Right lobe of liver (tissue), 6 donors: ENCODE measurements around the gene ENDOV. TPM values are rescaled to one million over a fixed set of nuclear protein-coding genes. Genes with fewer than 3 reads are reported as not detected.

Source experiments
- ATAC-seq, 4 donors: fragments of 200-7000 bp; cut with Tn5 transposase; one replicate each; pipeline ENCODE4 v1.9.1; 2020; ENCODE audit warnings: mild to moderate bottlenecking in 4 of 4, moderate library complexity in 4 of 4
- DNase-seq, 3 donors: peaks; one replicate each; pipeline ENCODE4 v3.0.0-alpha.2; 2020
- H3K27ac ChIP-seq, 3 donors: fragments of 200-600 bp; one replicate each; pipeline ENCODE4 v1.8.0; 2022
- H3K27me3 ChIP-seq, 2 donors: fragments of 200-600 bp; one replicate each; pipeline ENCODE4 v1.8.0; 2022
- H3K36me3 ChIP-seq, 4 donors: fragments of 200-600 bp; sonication (generic) in 1 of 4; one replicate each; pipeline versions ENCODE4 v1.5.1 to v1.8.0; 2017 to 2022; ENCODE audit warnings: control low read depth in 1 of 4
- H3K4me1 ChIP-seq, 4 donors: fragments of 200-600 bp; sonication (generic) in 1 of 4; one replicate each; pipeline versions ENCODE4 v1.5.1 to v1.8.0; 2017 to 2022; ENCODE audit warnings: control low read depth in 1 of 4
- H3K4me3 ChIP-seq, 3 donors: fragments of 200-600 bp; one replicate each; pipeline ENCODE4 v1.8.0; 2022
- H3K9me3 ChIP-seq, 4 donors: fragments of 200-600 bp; sonication (generic) in 1 of 4; one replicate each; pipeline versions ENCODE4 v1.5.1 to v1.8.0; 2017 to 2022; ENCODE audit warnings: control low read depth in 1 of 4
- POLR2A ChIP-seq: fragments of 450-650 bp; IDR thresholded peaks from one replicate; pipeline ENCODE4 v1.6.1; 2017; ENCODE audit warnings: antibody characterized with exemption, mild to moderate bottlenecking
- WGBS: methylation state at CpG from one replicate; pipeline ENCODE4 v1.1.6; 2018; ENCODE audit warnings: low coverage, low lambda C conversion rate; ENCODE audit not compliant: insufficient coverage; ENCODE audit errors: missing lambda C conversion rate; 5-methylcytosine and 5-hydroxymethylcytosine counted together
- intact Hi-C, 2 donors: fragments of 100-400 bp; cut with DNase I; formaldehyde crosslinking; loops; one replicate each; pipeline versions ENCODE4 v1.11.2 to v1.14.1; 2022
- total RNA-seq, 6 experiments: library from RNA; depleted of rRNA in 2 of 6; stranded (reverse); fragments of >200 nt in 2 of 6; fragmentation: NEBNext Ultra II Directional in 3 of 6; extraction: Animal tissue kit (Norgen Biotek cat#: 25700) in 3 of 6; gene quantifications; one replicate each; pipeline versions ENCODE4 v1.1.0 to v1.2.4, GENCODE V29; 2016 to 2023
- TF ChIP-seq, protein P1 (sequence below), 4 donors: fragments of 200-600 bp in 3 of 4; fragments of 450-650 bp in 1 of 4; IDR thresholded peaks; one replicate each; pipeline versions ENCODE4 v1.5.1 to v1.8.0; 2016 to 2022; ENCODE audit warnings: antibody characterized with exemption in 4 of 4, mild to moderate bottlenecking in 2 of 4
- donor health status: DM: no; HTN: yes; CAD: no.
- donor health status: DM: no; HTN: no; CAD: no.
- donor health status: DM: no; HTN: no; CAD: no.
- donor health status: DM: no; HTN: yes; CAD: no.
- donor health status: DM: no; HTN: yes; CAD: no.

The ENDOV gene
- total RNA-seq, 6 experiments from 2014 or later, result 6.8 to 14.1 (median 11.3) TPM

DNA sequence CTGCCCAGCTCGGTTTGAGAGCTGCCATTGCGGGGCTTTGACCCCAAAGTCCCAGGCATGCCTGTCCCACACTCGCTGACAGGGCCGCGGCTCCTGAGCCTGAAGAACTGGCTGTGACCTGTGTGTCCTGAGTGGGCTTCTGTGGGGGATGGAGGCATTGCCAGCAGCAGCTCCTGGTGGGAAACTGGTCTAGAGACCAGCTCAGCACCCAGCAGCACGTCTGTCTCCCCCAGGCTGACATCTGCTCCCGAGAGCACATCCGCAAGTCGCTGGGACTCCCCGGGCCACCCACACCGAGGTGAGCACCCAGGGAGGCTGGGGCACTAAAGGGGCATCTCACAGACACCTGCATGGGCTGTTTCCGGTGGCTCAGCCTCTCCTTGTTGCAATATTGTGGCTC lies 13.4 kb downstream of the ENDOV start:
- no CpG with 5 or more reads among the region's 12 CpGs for WGBS
- Histone ChIP-seq H3K27ac (no peak overlapping the region), H3K4me3 (no peak overlapping the region), H3K27me3 (no peaks in the 10 kb centered on the region), H3K4me1 (no peaks in the 10 kb centered on the region), H3K9me3 (no peaks in the 10 kb centered on the region), H3K36me3 (no peaks in the 10 kb centered on the region)
- intact Hi-C loops, result loop anchor here (5.0 to 10.0 kb wide), 2 partner anchors 146 to 554 kb away; no protein-coding TSS in a partner anchor
- TF ChIP-seq, protein P1, sequence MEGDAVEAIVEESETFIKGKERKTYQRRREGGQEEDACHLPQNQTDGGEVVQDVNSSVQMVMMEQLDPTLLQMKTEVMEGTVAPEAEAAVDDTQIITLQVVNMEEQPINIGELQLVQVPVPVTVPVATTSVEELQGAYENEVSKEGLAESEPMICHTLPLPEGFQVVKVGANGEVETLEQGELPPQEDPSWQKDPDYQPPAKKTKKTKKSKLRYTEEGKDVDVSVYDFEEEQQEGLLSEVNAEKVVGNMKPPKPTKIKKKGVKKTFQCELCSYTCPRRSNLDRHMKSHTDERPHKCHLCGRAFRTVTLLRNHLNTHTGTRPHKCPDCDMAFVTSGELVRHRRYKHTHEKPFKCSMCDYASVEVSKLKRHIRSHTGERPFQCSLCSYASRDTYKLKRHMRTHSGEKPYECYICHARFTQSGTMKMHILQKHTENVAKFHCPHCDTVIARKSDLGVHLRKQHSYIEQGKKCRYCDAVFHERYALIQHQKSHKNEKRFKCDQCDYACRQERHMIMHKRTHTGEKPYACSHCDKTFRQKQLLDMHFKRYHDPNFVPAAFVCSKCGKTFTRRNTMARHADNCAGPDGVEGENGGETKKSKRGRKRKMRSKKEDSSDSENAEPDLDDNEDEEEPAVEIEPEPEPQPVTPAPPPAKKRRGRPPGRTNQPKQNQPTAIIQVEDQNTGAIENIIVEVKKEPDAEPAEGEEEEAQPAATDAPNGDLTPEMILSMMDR (IDR thresholded peaks at IDR 0.05), result no peak
- TF ChIP-seq POLR2A, result no peak
- DNase-seq (peak in 2 of 3 donors; percentile 13 to 43), ATAC-seq (no peak)

DNA sequence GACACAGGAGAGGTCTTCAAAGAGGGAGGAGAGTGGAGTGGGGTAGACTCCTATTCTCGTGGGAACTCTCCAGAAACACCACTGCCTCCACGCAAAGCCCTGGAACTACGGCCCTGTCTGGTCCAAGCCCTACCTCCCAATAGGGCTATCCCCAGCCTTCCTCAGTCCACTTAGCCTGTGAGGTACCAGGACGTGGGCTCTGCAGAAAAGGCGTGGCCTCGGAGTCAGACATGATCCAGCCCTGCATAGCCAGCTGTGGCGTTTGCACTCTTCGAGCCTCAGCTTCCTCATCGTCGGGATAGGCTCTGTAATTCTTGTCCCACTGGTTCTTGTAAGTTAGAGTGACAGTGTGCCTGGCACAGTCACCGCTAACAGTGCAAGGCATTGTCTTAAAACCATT lies 13.8 kb downstream of the ENDOV start:
- Histone ChIP-seq H3K4me1 (no peaks in the 10 kb centered on the region), H3K27ac (no peak overlapping the region), H3K4me3 (no peak overlapping the region), H3K27me3 (no peaks in the 10 kb centered on the region), H3K36me3 (no peaks in the 10 kb centered on the region), H3K9me3 (no peaks in the 10 kb centered on the region)
- DNase-seq, result no peak
- no peak for TF ChIP-seq POLR2A
- TF ChIP-seq, protein P1 (IDR thresholded peaks at IDR 0.05), result no peak
- no peak for ATAC-seq
- intact Hi-C loops, result loop anchor here (5.0 to 10.0 kb wide), 2 partner anchors 146 to 554 kb away; no protein-coding TSS in a partner anchor
- 80% methylated on average over 1 of the region's 11 CpGs for WGBS

DNA sequence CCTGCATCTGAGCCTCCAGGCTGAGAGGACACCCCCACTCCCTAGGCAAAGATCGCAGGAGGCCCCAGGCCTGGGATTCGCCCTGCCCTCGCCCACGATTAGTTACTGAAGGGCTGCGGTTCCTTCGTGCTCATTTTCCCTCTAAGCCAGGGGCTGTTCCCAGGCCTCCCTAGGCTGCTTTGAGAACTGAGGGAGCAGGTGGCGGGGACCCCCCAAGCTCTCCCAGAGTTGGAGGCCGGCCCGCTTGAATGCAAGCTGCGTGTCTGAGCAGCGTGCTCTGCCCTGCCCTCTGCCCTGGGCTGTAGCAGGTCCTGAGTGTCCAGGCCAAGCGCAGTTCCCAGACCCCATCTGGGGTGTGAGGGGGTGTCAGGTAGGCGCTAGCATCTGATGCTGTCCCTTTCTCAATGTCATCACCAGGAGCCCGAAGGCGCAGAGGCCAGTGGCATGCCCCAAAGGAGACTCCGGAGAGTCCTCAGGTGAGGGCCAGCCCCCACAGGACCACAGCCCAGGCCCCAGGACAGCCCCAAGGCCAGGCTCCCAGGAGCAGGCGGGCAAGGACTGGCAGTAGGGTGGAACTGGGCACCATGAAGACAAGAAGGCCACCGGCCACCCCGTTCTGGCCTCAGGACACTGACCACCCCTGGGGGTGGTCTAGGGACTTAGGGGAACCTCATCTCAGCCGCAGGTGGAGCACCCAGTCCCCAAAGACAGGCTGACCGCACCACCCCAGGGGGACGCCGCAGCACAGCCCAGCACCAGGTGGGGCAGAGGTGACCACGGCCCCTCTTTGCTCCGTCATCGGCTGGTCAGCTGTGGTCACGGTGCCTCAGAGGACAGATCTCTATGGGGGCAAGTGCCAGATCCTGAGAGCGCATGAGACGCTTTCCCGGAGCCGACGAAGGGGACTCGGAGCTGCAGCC lies 14.6 kb downstream of the ENDOV start:
- peak in 1 of 3 donors; percentile 17 for DNase-seq
- WGBS, result 90% methylated on average over 9 of the region's 33 CpGs
- Histone ChIP-seq H3K4me1 (no peaks in the 10 kb centered on the region), H3K27ac (no peak overlapping the region), H3K9me3 (no peaks in the 10 kb centered on the region), H3K27me3 (no peaks in the 10 kb centered on the region), H3K36me3 (no peaks in the 10 kb centered on the region), H3K4me3 (no peak overlapping the region)
- ATAC-seq, result no peak
- no peak for TF ChIP-seq POLR2A
- TF ChIP-seq, protein P1 (IDR thresholded peaks at IDR 0.05), result no peak
- intact Hi-C loops, result loop anchor here (5.0 to 10.0 kb wide), 2 partner anchors 145 to 553 kb away; no protein-coding TSS in a partner anchor

DNA sequence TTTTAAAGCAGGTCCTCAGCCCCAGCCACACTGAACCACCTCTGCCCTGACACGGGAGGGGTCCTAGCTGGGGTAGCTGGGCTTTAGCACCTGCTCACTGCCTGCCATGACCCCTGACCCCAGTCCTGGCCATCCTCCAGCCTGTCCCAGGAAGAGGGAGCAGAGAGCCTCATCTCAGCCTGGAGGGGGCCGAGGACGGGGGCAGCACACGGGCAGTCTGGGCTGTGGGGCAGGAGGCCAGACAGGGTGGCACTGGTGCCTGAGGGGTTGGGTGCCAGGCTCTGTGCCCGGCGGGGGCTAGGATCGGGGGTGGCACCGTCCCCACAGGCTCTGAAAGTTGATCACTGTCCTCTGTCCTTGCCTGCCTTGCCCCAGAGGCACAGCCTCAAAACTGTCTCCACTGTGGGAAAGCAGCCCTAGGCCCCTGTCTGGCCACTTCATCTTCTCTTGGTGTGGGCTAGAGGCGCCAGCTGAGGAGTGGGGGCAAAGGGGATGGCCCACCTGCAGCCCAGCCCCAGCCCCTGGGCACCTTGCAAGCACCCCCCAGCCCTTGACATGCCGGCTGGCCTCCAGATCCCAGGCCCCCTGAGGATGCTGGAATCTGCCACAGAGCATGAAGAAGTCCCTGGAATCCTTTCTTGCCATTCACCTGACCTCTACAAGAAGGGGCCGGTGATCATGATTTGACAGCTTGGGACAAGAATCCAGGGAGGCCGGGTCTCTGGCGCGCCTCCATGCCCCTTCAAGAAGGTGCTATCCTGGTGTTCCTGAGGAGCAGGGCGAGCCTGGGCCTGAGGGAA lies 15.7 kb downstream of the ENDOV start:
- H3K27ac ChIP-seq, result no peak overlapping the region
- intact Hi-C loops, result no loop called here
- 97% methylated on average over 6 of the region's 15 CpGs for WGBS
- no peaks in the 10 kb centered on the region for H3K36me3 ChIP-seq
- no peaks in the 10 kb centered on the region for H3K9me3 ChIP-seq
- DNase-seq (peak in 2 of 3 donors; percentile 14 to 42), ATAC-seq (no peak)
- H3K4me3 ChIP-seq, result no peak overlapping the region
- no peak for TF ChIP-seq POLR2A
- no peaks in the 10 kb centered on the region for H3K27me3 ChIP-seq
- no peaks in the 10 kb centered on the region for H3K4me1 ChIP-seq
